Vagina (tissue), 2 donors: ENCODE measurements around the gene AKNAD1.

Source experiments
- CTCF ChIP-seq, 3 experiments: fragments of 450-650 bp in 2 of 3; fragments of 200-600 bp in 1 of 3; sonication (generic) in 1 of 3; IDR thresholded peaks; one replicate each; pipeline ENCODE4 v1.5.1; 2017 to 2019; ENCODE audit warnings: antibody characterized with exemption in 3 of 3, mild to moderate bottlenecking in 2 of 3, moderate library complexity in 2 of 3
- POLR2A ChIP-seq, 2 donors: fragments of 450-650 bp; IDR thresholded peaks; one replicate each; pipeline ENCODE4 v1.6.1; 2017; ENCODE audit warnings: antibody characterized with exemption in 2 of 2, mild to moderate bottlenecking in 2 of 2, moderate library complexity in 2 of 2
- POLR2AphosphoS5 ChIP-seq, 2 donors: sonication (generic); formaldehyde crosslinking; IDR thresholded peaks; one replicate each; pipeline ENCODE4 v1.9.0; 2017; ENCODE audit warnings: antibody characterized with exemption in 2 of 2, mild to moderate bottlenecking in 2 of 2, low read depth in 1 of 2; ENCODE audit not compliant: insufficient read depth in 1 of 2

DNA sequence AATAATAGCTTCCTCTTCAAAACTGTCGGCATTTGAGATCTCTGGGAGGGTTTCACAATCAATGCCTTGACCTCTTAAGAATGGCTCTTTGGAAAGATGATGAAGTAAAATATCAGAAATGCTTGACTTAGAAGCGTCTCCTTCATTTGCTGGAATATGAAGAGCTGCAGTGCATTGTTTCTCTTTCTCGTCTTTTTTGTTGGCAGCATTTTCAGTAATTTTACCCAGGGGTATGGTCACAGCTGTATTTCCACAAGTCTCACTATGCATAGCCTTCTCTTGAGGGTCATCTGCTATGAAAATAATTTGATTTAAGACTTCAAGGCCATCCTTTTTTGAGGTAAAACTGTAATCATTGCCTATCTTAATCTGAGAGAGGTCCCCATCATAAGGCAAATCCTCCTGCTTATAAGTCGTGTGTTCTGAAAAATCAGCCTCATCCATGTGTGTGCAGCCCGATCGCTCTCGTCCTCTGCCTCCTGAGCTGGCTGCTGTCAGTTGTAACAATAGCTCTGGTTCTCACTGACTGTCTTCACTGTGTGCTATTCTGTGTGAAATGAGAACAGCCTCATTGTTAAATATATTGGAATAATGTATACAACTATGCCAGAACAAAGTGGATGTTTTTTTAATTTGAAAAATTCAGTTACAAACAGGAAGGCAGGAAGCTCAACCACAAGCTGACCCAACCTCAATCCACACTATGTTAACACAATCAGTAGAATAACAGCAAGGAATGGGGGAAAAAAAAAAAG is 4.5 kb downstream of the AKNAD1 start:
- no peak for TF ChIP-seq CTCF (IDR thresholded peaks at IDR 0.05)
- no peak for TF ChIP-seq POLR2A (IDR thresholded peaks at IDR 0.05)
- no peak for TF ChIP-seq POLR2AphosphoS5 (IDR thresholded peaks at IDR 0.05; ENCODE audit: insufficient read depth in 1 of 2, low read depth in 1 of 2)
